B cell (primary cell): Measurements from ENCODE around the gene GLRA3. TPM values are rescaled to one million over a fixed set of nuclear protein-coding genes. Genes with fewer than 3 reads are reported as not detected.

Experiments
- ATAC-seq: fragments of 200-7000 bp; cut with Tn5 transposase; one replicate; pipeline ENCODE4 v1.10.0; 2021; ENCODE audit warnings: low read depth, mild to moderate bottlenecking, moderate number of reproducible peaks, moderate library complexity
- CTCF ChIA-PET: fragments of 350-600 bp; sonication (Branson Sonifier 250); formaldehyde crosslinking; loops from one replicate; lab custom pipeline; 2021; ENCODE audit warnings: antibody characterized with exemption, inconsistent platforms; lab: Charles Lee
- POLR2A ChIA-PET: fragments of 350-600 bp; sonication (Branson Sonifier 250); formaldehyde crosslinking; loops from one replicate; lab custom pipeline; 2021; ENCODE audit warnings: antibody characterized with exemption; lab: Charles Lee
- DNase-seq: peaks from one replicate; pipeline ENCODE4 v3.0.0; 2013
- H2AFZ ChIP-seq: 2 replicates; pipeline ENCODE4 v1.6.1; 2012; ENCODE audit warnings: mild to moderate bottlenecking, low read depth, low read length; ENCODE audit not compliant: insufficient read depth, poor library complexity, severe bottlenecking
- H3K27ac ChIP-seq, 2 donors: 1 replicate in 1 of 2; 2 replicates in 1 of 2; pipeline ENCODE4 v1.5.1; 2012 to 2013; ENCODE audit warnings: low read length in 2 of 2, mild to moderate bottlenecking in 2 of 2, moderate library complexity in 1 of 2
- H3K27me3 ChIP-seq, 4 experiments: fragments of 200-600 bp in 1 of 4; sonication (generic) in 1 of 4; replicated peaks in 1 of 4; 1 replicate in 2 of 4; 2 replicates in 2 of 4; pipeline versions ENCODE4 v1.6.1 to v1.7.0; 2013 to 2016; ENCODE audit warnings: low read length in 3 of 4, mild to moderate bottlenecking in 2 of 4, mixed read lengths in 1 of 4, moderate library complexity in 1 of 4; ENCODE audit not compliant: insufficient read depth in 4 of 4, control insufficient read depth in 3 of 4; ENCODE audit errors: control extremely low read depth in 1 of 4
- H3K36me3 ChIP-seq, 2 experiments: replicated peaks in 1 of 2; 1 replicate in 1 of 2; 2 replicates in 1 of 2; pipeline versions ENCODE4 v1.6.1 to v1.7.1; 2013; ENCODE audit warnings: low read length in 1 of 2; ENCODE audit not compliant: insufficient read depth in 2 of 2, control insufficient read depth in 1 of 2; ENCODE audit errors: control extremely low read depth in 1 of 2, extremely low read depth in 1 of 2
- H3K4me1 ChIP-seq, 2 donors: fragments of 200-600 bp in 1 of 2; sonication (generic) in 1 of 2; 1 replicate in 1 of 2; 2 replicates in 1 of 2; pipeline versions ENCODE4 v1.5.1 to v1.6.1; 2013 to 2017; ENCODE audit warnings: low read length in 2 of 2; ENCODE audit not compliant: control insufficient read depth in 2 of 2, insufficient read depth in 2 of 2
- H3K4me2 ChIP-seq: replicated peaks from 2 replicates; pipeline ENCODE3; 2012; ENCODE audit warnings: mild to moderate bottlenecking, low read depth, low read length; ENCODE audit not compliant: poor library complexity, severe bottlenecking
- H3K4me3 ChIP-seq, 5 experiments: fragments of 200-600 bp in 1 of 5; sonication (generic) in 1 of 5; 1 replicate in 3 of 5; 2 replicates in 2 of 5; pipeline versions ENCODE4 v1.5.1 to v1.7.0; 2011 to 2016; ENCODE audit warnings: low read length in 4 of 5, mild to moderate bottlenecking in 4 of 5, low read depth in 2 of 5, control low read depth in 1 of 5, moderate library complexity in 1 of 5; ENCODE audit not compliant: insufficient read depth in 1 of 5; ENCODE audit errors: control extremely low read depth in 1 of 5, extremely low read depth in 1 of 5
- H3K79me2 ChIP-seq: fragments of 200-600 bp; sonication (generic); one replicate; pipeline ENCODE4 v1.6.0; 2016; ENCODE audit warnings: low read length; ENCODE audit not compliant: control insufficient read depth, insufficient read depth
- H3K9ac ChIP-seq: fragments of 200-600 bp; sonication (generic); 2 replicates; pipeline ENCODE4 v1.6.1; 2017; ENCODE audit warnings: mild to moderate bottlenecking, low read length, moderate library complexity
- H3K9me3 ChIP-seq, 3 donors: one replicate each; pipeline versions ENCODE4 v1.6.1 to v1.7.1; 2013; ENCODE audit warnings: low read length in 2 of 3; ENCODE audit not compliant: control insufficient read depth in 2 of 3, insufficient read depth in 1 of 3; ENCODE audit errors: control extremely low read depth in 1 of 3
- H4K20me1 ChIP-seq: 2 replicates; pipeline ENCODE4 v1.6.0; 2012; ENCODE audit warnings: mild to moderate bottlenecking, low read length; ENCODE audit not compliant: insufficient read depth, control insufficient read depth, poor library complexity, severe bottlenecking
- H3K27ac Mint-ChIP-seq: one replicate; pipeline ENCODE4 v1.8.0; 2021; ENCODE audit warnings: mixed read lengths
- H3K27me3 Mint-ChIP-seq: one replicate; pipeline ENCODE4 v1.8.0; 2021; ENCODE audit warnings: mixed read lengths
- H3K4me1 Mint-ChIP-seq: one replicate; pipeline ENCODE4 v1.8.0; 2021; ENCODE audit warnings: mixed read lengths
- H3K4me3 Mint-ChIP-seq: one replicate; pipeline ENCODE4 v1.8.0; 2021; ENCODE audit warnings: mixed read lengths
- H3K9me3 Mint-ChIP-seq: one replicate; pipeline ENCODE4 v1.8.0; 2022; ENCODE audit warnings: mixed read lengths; ENCODE audit not compliant: insufficient read depth
- EZH2 ChIP-seq: IDR thresholded peaks from 2 replicates; pipeline ENCODE4 v1.6.1; 2012; ENCODE audit warnings: borderline replicate concordance, low read depth, mild to moderate bottlenecking, moderate library complexity, low read length; ENCODE audit not compliant: insufficient read depth, poor library complexity, severe bottlenecking
- WGBS: methylation state at CpG from one replicate; pipeline ENCODE4 v1.1.5; 2013; ENCODE audit warnings: missing lambda C conversion rate; ENCODE audit not compliant: insufficient coverage; 5-methylcytosine and 5-hydroxymethylcytosine counted together
- intact Hi-C: fragments of 100-400 bp; cut with micrococcal nuclease; formaldehyde crosslinking; loops from one replicate; pipeline ENCODE4 v1.10.0; 2022
- polyA plus RNA-seq: library from polyadenylated mRNA; depleted of rRNA; stranded (reverse); fragments of >200 nt; gene quantifications from 2 replicates; pipeline ENCODE4 v1.2.3, GENCODE V29; 2012
- total RNA-seq, 2 donors: library from RNA; stranded (reverse); fragments of 120-200 nt in 1 of 2; gene quantifications; 1 replicate in 1 of 2; 2 replicates in 1 of 2; pipeline versions ENCODE4 v1.2.3 to v1.2.4, GENCODE V29; 2013 to 2022
- TF ChIP-seq, protein P1 (sequence below): fragments of 200-600 bp; IDR thresholded peaks from one replicate; pipeline ENCODE4 v1.8.0; 2022; ENCODE audit warnings: antibody characterized with exemption, mild to moderate bottlenecking

Gene GLRA3
- total and polyA plus RNA-seq, 2 donors (not counting 1 experiment from before 2014, with no cell fraction given): 0.12 to 0.30 TPM

DNA sequence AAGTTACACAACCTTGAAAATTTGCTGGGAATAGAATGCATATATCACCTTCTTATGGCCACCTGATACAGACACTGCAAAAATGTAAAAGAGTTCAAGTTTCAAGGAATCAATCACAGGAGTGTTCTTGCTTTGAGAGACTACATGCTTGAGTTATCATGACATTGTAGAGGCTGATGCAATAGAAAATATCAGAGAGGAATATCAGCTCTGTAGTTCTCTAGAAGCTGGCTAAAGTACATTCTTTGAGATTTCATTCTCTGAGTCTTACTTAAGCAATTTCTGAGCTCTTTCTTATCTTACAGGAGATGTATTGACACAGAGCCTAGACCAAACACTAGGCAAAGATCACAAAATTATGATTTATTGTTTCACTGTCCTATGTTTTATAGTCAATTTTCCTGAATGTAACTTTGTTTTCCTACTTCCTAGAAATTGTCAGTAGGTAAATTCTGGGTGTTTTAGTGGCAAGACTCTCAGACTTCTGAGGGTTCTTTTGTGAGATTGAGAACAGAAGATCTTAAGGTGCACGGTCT is 154.7 kb downstream of the GLRA3 start:
- DNase-seq: no peak
- TF ChIP-seq EZH2: no peak
- TF ChIP-seq, protein P1, sequence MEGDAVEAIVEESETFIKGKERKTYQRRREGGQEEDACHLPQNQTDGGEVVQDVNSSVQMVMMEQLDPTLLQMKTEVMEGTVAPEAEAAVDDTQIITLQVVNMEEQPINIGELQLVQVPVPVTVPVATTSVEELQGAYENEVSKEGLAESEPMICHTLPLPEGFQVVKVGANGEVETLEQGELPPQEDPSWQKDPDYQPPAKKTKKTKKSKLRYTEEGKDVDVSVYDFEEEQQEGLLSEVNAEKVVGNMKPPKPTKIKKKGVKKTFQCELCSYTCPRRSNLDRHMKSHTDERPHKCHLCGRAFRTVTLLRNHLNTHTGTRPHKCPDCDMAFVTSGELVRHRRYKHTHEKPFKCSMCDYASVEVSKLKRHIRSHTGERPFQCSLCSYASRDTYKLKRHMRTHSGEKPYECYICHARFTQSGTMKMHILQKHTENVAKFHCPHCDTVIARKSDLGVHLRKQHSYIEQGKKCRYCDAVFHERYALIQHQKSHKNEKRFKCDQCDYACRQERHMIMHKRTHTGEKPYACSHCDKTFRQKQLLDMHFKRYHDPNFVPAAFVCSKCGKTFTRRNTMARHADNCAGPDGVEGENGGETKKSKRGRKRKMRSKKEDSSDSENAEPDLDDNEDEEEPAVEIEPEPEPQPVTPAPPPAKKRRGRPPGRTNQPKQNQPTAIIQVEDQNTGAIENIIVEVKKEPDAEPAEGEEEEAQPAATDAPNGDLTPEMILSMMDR: no peak
- Mint-ChIP-seq H3K4me1 (no peaks in the 10 kb centered on the region), H3K27me3 (no peaks in the 10 kb centered on the region), H3K9me3 (no peaks in the 10 kb centered on the region), H3K4me3 (no peak overlapping the region), H3K27ac (no peak overlapping the region)
- Histone ChIP-seq H3K79me2 (no peaks in the 10 kb centered on the region), H3K4me2 (no peak overlapping the region), H3K4me3 (no peak overlapping the region), H3K9ac (no peak overlapping the region), H3K27me3 (no peaks in the 10 kb centered on the region), H4K20me1 (no peaks in the 10 kb centered on the region), H3K27ac (no peak overlapping the region), H3K9me3 (no peaks in the 10 kb centered on the region), H3K4me1 (no peaks in the 10 kb centered on the region), H2AFZ (no peak overlapping the region), H3K36me3 (no peaks in the 10 kb centered on the region)
- ATAC-seq: no peak
- intact Hi-C loops: no loop called here
- ChIA-PET CTCF (no interaction called here), POLR2A (no interaction called here)
- no CpG with 5 or more reads among the region's 1 CpG for WGBS

DNA sequence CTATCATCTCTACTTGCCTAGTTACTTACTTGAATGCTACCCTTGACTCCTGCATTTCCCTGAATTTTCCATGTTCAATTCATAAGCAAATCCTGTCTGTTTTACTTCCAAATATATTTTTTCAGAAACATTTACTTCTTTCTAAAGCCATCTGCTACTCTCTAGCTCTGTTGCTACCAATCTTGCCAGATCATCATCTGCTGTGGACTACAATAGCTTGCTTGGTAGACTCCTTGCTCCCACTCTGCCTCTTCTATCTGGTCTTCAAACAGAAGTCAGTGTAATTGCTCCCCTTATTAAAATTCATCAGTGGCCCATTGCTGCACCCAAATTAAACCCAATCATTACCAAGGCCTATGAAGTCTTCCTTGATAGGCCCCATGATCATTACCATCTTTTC is 155.2 kb downstream of the GLRA3 start:
- H3K27ac ChIP-seq: no peak overlapping the region
- H3K4me1 ChIP-seq: no peaks in the 10 kb centered on the region
- no peak overlapping the region for H3K27ac Mint-ChIP-seq
- H3K27me3 ChIP-seq: no peaks in the 10 kb centered on the region
- H3K9ac ChIP-seq: no peak overlapping the region
- H3K4me1 Mint-ChIP-seq: no peaks in the 10 kb centered on the region
- no peaks in the 10 kb centered on the region for H3K36me3 ChIP-seq
- no peak for ATAC-seq
- no peak overlapping the region for H3K4me3 Mint-ChIP-seq
- no peaks in the 10 kb centered on the region for H3K9me3 ChIP-seq
- intact Hi-C loops: no loop called here
- DNase-seq: no peak
- no peaks in the 10 kb centered on the region for H3K27me3 Mint-ChIP-seq
- H2AFZ ChIP-seq: no peak overlapping the region
- no peaks in the 10 kb centered on the region for H3K9me3 Mint-ChIP-seq
- no peak overlapping the region for H3K4me2 ChIP-seq
- TF ChIP-seq, protein P1: no peak
- no peak for TF ChIP-seq EZH2
- ChIA-PET CTCF (no interaction called here), POLR2A (no interaction called here)
- no peak overlapping the region for H3K4me3 ChIP-seq
- no peaks in the 10 kb centered on the region for H4K20me1 ChIP-seq
- H3K79me2 ChIP-seq: no peaks in the 10 kb centered on the region
